Esophagus muscularis mucosa (tissue), 4 donors: ENCODE measurements around the gene RBFOX2. TPM values are rescaled to one million over a fixed set of nuclear protein-coding genes. Genes with fewer than 3 reads are reported as not detected.

ENCODE experiments used
- DNase-seq: peaks from one replicate; pipeline ENCODE4 v3.0.0-alpha.2; 2017; ENCODE audit errors: extremely low spot score
- H3K27ac ChIP-seq, 4 donors: fragments of 200-600 bp; sonication (generic); replicated peaks in 1 of 4; 1 replicate in 3 of 4; 2 replicates in 1 of 4; pipeline ENCODE4 v1.5.1; 2016 to 2019; ENCODE audit warnings: mild to moderate bottlenecking in 1 of 4
- H3K27me3 ChIP-seq, 4 donors: fragments of 200-600 bp; sonication (generic); one replicate each; pipeline versions ENCODE4 v1.5.1 to v1.6.0; 2016 to 2019
- H3K36me3 ChIP-seq, 4 donors: fragments of 200-600 bp; sonication (generic); one replicate each; pipeline ENCODE4 v1.5.1; 2016 to 2019
- H3K4me1 ChIP-seq, 4 donors: fragments of 200-600 bp; sonication (generic); one replicate each; pipeline ENCODE4 v1.5.1; 2016 to 2019
- H3K4me3 ChIP-seq, 4 donors: fragments of 200-600 bp; sonication (generic); 1 replicate in 2 of 4; 2 replicates in 2 of 4; pipeline ENCODE4 v1.5.1; 2016 to 2019; ENCODE audit warnings: mild to moderate bottlenecking in 4 of 4, moderate library complexity in 1 of 4
- H3K9me3 ChIP-seq, 4 donors: fragments of 200-600 bp; sonication (generic); 1 replicate in 3 of 4; 2 replicates in 1 of 4; pipeline ENCODE4 v1.5.1; 2016 to 2019
- CTCF ChIP-seq, 3 experiments: fragments of 200-600 bp in 2 of 3; fragments of 450-650 bp in 1 of 3; sonication (generic) in 2 of 3; IDR thresholded peaks; one replicate each; pipeline ENCODE4 v1.5.1; 2017 to 2019; ENCODE audit warnings: antibody characterized with exemption in 3 of 3, mild to moderate bottlenecking in 2 of 3, moderate library complexity in 1 of 3
- EP300 ChIP-seq: sonication (generic); formaldehyde crosslinking; IDR thresholded peaks from one replicate; pipeline ENCODE4 v1.6.1; 2017; ENCODE audit warnings: antibody characterized with exemption
- POLR2A ChIP-seq: fragments of 450-650 bp; IDR thresholded peaks from one replicate; pipeline ENCODE4 v1.6.1; 2017; ENCODE audit warnings: antibody characterized with exemption, moderate library complexity, mild to moderate bottlenecking, low read depth
- POLR2AphosphoS5 ChIP-seq, 2 donors: sonication (generic); formaldehyde crosslinking; IDR thresholded peaks; one replicate each; pipeline ENCODE4 v1.6.1; 2017; ENCODE audit warnings: antibody characterized with exemption in 2 of 2
- WGBS: methylation state at CpG from one replicate; pipeline ENCODE4 v1.1.5; 2018; 5-methylcytosine and 5-hydroxymethylcytosine counted together
- intact Hi-C: fragments of 100-400 bp; cut with DNase I; formaldehyde crosslinking; loops from one replicate; pipeline ENCODE4 v1.15.1; 2023
- total RNA-seq, 4 donors: library from RNA; depleted of rRNA; stranded (reverse); fragments of >200 nt; gene quantifications; one replicate each; pipeline versions ENCODE4 v1.1.0 to v1.2.1, GENCODE V29; 2016

Gene RBFOX2
- total RNA-seq, 4 donors from 2014 or later = 113 to 179 (median 155) TPM

DNA sequence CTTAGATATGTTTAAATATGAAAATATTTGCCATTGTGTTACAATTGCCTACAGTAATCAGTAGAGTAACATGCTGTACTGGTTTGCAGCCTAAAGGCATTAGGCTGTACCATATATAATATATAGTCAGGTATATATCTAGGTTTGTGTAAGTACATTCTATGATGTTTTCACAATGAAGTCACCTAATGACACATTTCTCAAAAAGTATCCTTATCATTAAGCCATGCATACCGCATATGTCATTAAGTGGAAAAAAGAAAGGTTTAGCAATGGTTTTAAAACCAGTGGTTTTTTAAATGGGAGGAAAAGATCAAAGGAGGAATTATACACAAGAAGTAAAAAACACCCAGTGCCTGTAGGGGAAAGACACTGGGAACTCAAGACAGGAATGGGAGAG is 122.7 kb downstream of the RBFOX2 start:
- Histone ChIP-seq H3K4me1 (peaks cover 22 to 69% (median 48%) of the 10 kb centered on the region in 4 donors), H3K36me3 (no peaks in the 10 kb centered on the region), H3K4me3 (no peak overlapping the region), H3K27ac (no peak overlapping the region), H3K9me3 (no peaks in the 10 kb centered on the region), H3K27me3 (no peaks in the 10 kb centered on the region)
- DNase-seq = no peak
- TF ChIP-seq EP300 (no peak), POLR2AphosphoS5 (IDR thresholded peaks at IDR 0.05) (no peak), CTCF (IDR thresholded peaks at IDR 0.05) (no peak), POLR2A (no peak)
- intact Hi-C loops = loop anchor here (10.0 kb wide), 1 partner anchor 51 kb away; no protein-coding TSS in a partner anchor
- 97% methylated on average over 1 of the region's 1 CpG for WGBS

- Histone ChIP-seq H3K9me3 (no peaks in the 10 kb centered on the region), H3K4me1 (peaks cover 19 to 69% (median 48%) of the 10 kb centered on the region in 4 donors), H3K27ac (peak overlapping the region in 2 of 4 donors; percentile 12 to 25), H3K36me3 (no peaks in the 10 kb centered on the region), H3K4me3 (no peak overlapping the region), H3K27me3 (no peaks in the 10 kb centered on the region)
- WGBS = 69% methylated on average over 6 of the region's 6 CpGs
- DNase-seq = no peak
- TF ChIP-seq POLR2AphosphoS5 (IDR thresholded peaks at IDR 0.05) (no peak), POLR2A (no peak)
- intact Hi-C loops = loop anchor here (10.0 kb wide), 1 partner anchor 50 kb away; no protein-coding TSS in a partner anchor
Observed at GRCh38 chr22:35904752-35905151, 123.9 kb downstream of the RBFOX2 start.

- no peak overlapping the region for H3K4me3 ChIP-seq
- no peak for TF ChIP-seq CTCF (IDR thresholded peaks at IDR 0.05)
- no peak for TF ChIP-seq EP300
- no peak for TF ChIP-seq POLR2AphosphoS5 (IDR thresholded peaks at IDR 0.05)
- no peak for TF ChIP-seq POLR2A
- DNase-seq = no peak
- 39% methylated on average over 2 of the region's 2 CpGs for WGBS
- no peaks in the 10 kb centered on the region for H3K27me3 ChIP-seq
- H3K9me3 ChIP-seq = no peaks in the 10 kb centered on the region
- H3K4me1 ChIP-seq = peaks cover 18 to 69% (median 47%) of the 10 kb centered on the region in 4 donors
- H3K36me3 ChIP-seq = no peaks in the 10 kb centered on the region
- H3K27ac ChIP-seq = peak overlapping the region in 3 of 4 donors; percentile 2 to 25 (median 12)
- intact Hi-C loops = loop anchor here (10.0 kb wide), 1 partner anchor 50 kb away; no protein-coding TSS in a partner anchor
Observed at GRCh38 chr22:35904336-35904692, 124.3 kb downstream of the RBFOX2 start.

GRCh38 chr22:35903571-35904335 is 124.9 kb downstream of the RBFOX2 start:
- Histone ChIP-seq H3K27ac (peak overlapping the region in 3 of 4 donors; percentile 2 to 25 (median 12)), H3K4me1 (peaks cover 18 to 67% (median 45%) of the 10 kb centered on the region in 4 donors), H3K9me3 (no peaks in the 10 kb centered on the region), H3K36me3 (no peaks in the 10 kb centered on the region), H3K27me3 (no peaks in the 10 kb centered on the region), H3K4me3 (no peak overlapping the region)
- 57% methylated on average over 3 of the region's 3 CpGs for WGBS
- TF ChIP-seq POLR2A (no peak), POLR2AphosphoS5 (IDR thresholded peaks at IDR 0.05) (no peak), EP300 (no peak), CTCF (IDR thresholded peaks at IDR 0.05) (no peak)
- intact Hi-C loops = loop anchor here (10.0 kb wide), 1 partner anchor 49 kb away; no protein-coding TSS in a partner anchor
- no peak for DNase-seq

- 74% methylated on average over 5 of the region's 5 CpGs for WGBS
- H3K4me1 ChIP-seq = peaks cover 18 to 73% (median 52%) of the 10 kb centered on the region in 4 donors
- H3K9me3 ChIP-seq = no peaks in the 10 kb centered on the region
- H3K4me3 ChIP-seq = no peak overlapping the region
- no peak for DNase-seq
- H3K36me3 ChIP-seq = no peaks in the 10 kb centered on the region
- H3K27ac ChIP-seq = peak overlapping the region; percentile 45 to 57 (median 54)
- intact Hi-C loops = loop anchor here (10.0 kb wide), 1 partner anchor 46 kb away; no protein-coding TSS in a partner anchor
- TF ChIP-seq EP300 = no peak
- no peak for TF ChIP-seq POLR2A
- no peak for TF ChIP-seq POLR2AphosphoS5 (IDR thresholded peaks at IDR 0.05)
- no peak for TF ChIP-seq CTCF (IDR thresholded peaks at IDR 0.05)
- H3K27me3 ChIP-seq = no peaks in the 10 kb centered on the region
Observed at GRCh38 chr22:35900483-35901168, 128.0 kb downstream of the RBFOX2 start.
